ENCODE results near the gene CCDC195. TPM values are rescaled to one million over a fixed set of nuclear protein-coding genes. Genes with fewer than 3 reads are reported as not detected.

Gene CCDC195
- total RNA-seq, 1 experiment from 2014 or later = not detected

DNA sequence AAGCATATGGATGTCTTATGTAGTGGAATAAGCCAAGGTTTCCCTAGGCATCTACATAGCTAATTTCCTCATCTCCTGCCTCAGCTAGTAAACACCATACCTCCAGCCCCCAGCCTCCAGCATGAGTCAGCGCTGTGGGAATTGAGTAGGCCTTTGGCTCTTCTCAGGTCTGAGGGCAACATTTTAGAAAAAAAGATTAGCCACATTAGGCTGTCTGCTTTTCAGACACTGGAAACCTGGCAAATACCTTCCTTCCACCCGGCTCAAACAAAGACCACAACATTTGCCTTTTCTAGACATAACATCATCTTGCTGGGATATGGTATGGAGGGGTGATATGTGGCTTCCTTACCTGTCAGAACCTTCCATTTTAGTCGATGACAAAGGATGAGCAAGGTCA lies 6.1 kb upstream of the CCDC195 start:
- Histone ChIP-seq H3K9me3 (ENCODE audit: control insufficient read depth, low read depth, low read length) (no peaks in the 10 kb centered on the region), H3K4me2 (ENCODE audit: insufficient read depth, insufficient read length, low read length) (no peak overlapping the region), H3K79me1 (ENCODE audit: insufficient read depth, low read depth, low read length, poor library complexity, severe bottlenecking) (no peaks in the 10 kb centered on the region), H4K8ac (replicated peaks; ENCODE audit: insufficient read length, low read depth, low read length) (no peak overlapping the region), H3K27me3 (ENCODE audit: insufficient read depth, low read length) (no peaks in the 10 kb centered on the region), H2BK12ac (ENCODE audit: insufficient read length, low read depth, low read length) (no peak overlapping the region), H3K27ac (ENCODE audit: insufficient read length, low read depth, low read length) (no peak overlapping the region), H2BK15ac (ENCODE audit: low read depth, low read length) (no peak overlapping the region), H3T11ph (ENCODE audit: low read length) (no peak overlapping the region), H3K56ac (ENCODE audit: insufficient read length, low read depth, low read length) (no peak overlapping the region), H3K14ac (ENCODE audit: insufficient read depth, low read length) (no peak overlapping the region), H4K91ac (ENCODE audit: insufficient read length, low read depth, low read length) (no peak overlapping the region), H3K79me2 (ENCODE audit: insufficient read depth, low read length) (no peaks in the 10 kb centered on the region), H3K4ac (ENCODE audit: low read depth, low read length) (no peak overlapping the region), H2AFZ (ENCODE audit: low read length) (no peak overlapping the region), H4K20me1 (ENCODE audit: control insufficient read depth, insufficient read depth, insufficient read length) (no peaks in the 10 kb centered on the region), H2BK20ac (ENCODE audit: low read depth, low read length, poor library complexity, severe bottlenecking) (no peak overlapping the region), H3K23ac (ENCODE audit: insufficient read length, low read depth, low read length) (no peak overlapping the region), H3K18ac (ENCODE audit: insufficient read length, low read depth, low read length) (no peak overlapping the region), H4K5ac (ENCODE audit: insufficient read length, low read depth, low read length) (no peak overlapping the region), H3K9ac (ENCODE audit: extremely low read depth, insufficient read length, low read length) (no peak overlapping the region), H2AK5ac (ENCODE audit: insufficient read length, low read length) (no peak overlapping the region), H3K23me2 (ENCODE audit: insufficient read length, low read depth, low read length, poor library complexity, severe bottlenecking) (no peaks in the 10 kb centered on the region), H3K4me1 (ENCODE audit: insufficient read depth, low read length) (no peaks in the 10 kb centered on the region), H2BK120ac (ENCODE audit: low read depth, low read length, poor library complexity, severe bottlenecking) (no peak overlapping the region), H2BK5ac (ENCODE audit: insufficient read length, low read length) (no peak overlapping the region)
- H3K27ac Mint-ChIP-seq = no peak overlapping the region
- no peak for DNase-seq
- no peaks in the 10 kb centered on the region for H3K4me1 Mint-ChIP-seq
- TF ChIP-seq, protein P1, sequence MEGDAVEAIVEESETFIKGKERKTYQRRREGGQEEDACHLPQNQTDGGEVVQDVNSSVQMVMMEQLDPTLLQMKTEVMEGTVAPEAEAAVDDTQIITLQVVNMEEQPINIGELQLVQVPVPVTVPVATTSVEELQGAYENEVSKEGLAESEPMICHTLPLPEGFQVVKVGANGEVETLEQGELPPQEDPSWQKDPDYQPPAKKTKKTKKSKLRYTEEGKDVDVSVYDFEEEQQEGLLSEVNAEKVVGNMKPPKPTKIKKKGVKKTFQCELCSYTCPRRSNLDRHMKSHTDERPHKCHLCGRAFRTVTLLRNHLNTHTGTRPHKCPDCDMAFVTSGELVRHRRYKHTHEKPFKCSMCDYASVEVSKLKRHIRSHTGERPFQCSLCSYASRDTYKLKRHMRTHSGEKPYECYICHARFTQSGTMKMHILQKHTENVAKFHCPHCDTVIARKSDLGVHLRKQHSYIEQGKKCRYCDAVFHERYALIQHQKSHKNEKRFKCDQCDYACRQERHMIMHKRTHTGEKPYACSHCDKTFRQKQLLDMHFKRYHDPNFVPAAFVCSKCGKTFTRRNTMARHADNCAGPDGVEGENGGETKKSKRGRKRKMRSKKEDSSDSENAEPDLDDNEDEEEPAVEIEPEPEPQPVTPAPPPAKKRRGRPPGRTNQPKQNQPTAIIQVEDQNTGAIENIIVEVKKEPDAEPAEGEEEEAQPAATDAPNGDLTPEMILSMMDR (conservative IDR thresholded peaks at IDR 0.05) = no peak
- H3K4me3 Mint-ChIP-seq = no peak overlapping the region
- peaks cover 4 to 5% of the 10 kb centered on the region in 2 experiments; a peak in 2 of 5 replicates for H3K9me3 Mint-ChIP-seq
- WGBS (ENCODE audit: extremely low coverage, insufficient read length, low lambda C conversion rate) = no CpG with 5 or more reads among the region's 3 CpGs
- H3K27me3 Mint-ChIP-seq (ENCODE audit: low read depth) = no peaks in the 10 kb centered on the region
- H3K36me3 Mint-ChIP-seq (ENCODE audit: insufficient read depth in 1 of 3, low read depth in 3 of 3) = no peaks in the 10 kb centered on the region; a peak in 1 of 7 replicates

Data from H9 (cell line).